Astrocyte of the cerebellum (primary cell): ENCODE measurements around the gene GRB10.

Source experiments
- DNase-seq: peaks from one replicate; pipeline ENCODE4 v3.0.0-alpha.2; 2011; ENCODE audit warnings: low read depth
- H3K4me3 ChIP-seq: 2 replicates; pipeline ENCODE4 v1.5.1; 2011; ENCODE audit warnings: mild to moderate bottlenecking, low read depth, low read length, moderate library complexity
- in situ Hi-C: cut with HindIII; loops from 2 replicates; pipeline ENCODE4 v1.10.0; 2017; ENCODE audit warnings: low sequenced_read_pairs
- TF ChIP-seq, protein P1 (sequence below): IDR thresholded peaks from 2 replicates; pipeline ENCODE4 v1.5.1; 2012; ENCODE audit warnings: low read length, low read depth, moderate library complexity, mild to moderate bottlenecking; ENCODE audit errors: missing control alignments

Gene GRB10

DNA sequence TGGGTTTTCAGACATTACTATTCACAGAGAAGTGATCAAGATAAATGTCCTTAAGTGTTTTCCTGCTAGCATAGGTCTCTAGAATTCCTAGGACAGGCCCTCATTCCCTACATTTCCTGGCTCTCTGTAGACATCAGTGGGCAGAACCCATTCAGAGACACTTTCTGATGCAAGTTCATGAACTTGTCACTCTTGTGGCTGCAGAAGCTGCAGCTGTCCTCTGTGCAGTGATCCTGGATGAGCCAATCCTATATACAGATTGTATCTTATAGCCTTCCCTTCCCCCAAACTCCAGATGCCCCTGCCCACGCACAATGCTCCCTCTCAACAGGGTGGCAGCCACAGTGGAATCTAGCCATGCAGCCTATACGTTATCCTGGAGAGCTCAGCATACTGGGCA lies 12.6 kb upstream of the GRB10 start:
- in situ Hi-C loops, result no loop called here
- no peak overlapping the region for H3K4me3 ChIP-seq
- no peak for DNase-seq
- TF ChIP-seq, protein P1, sequence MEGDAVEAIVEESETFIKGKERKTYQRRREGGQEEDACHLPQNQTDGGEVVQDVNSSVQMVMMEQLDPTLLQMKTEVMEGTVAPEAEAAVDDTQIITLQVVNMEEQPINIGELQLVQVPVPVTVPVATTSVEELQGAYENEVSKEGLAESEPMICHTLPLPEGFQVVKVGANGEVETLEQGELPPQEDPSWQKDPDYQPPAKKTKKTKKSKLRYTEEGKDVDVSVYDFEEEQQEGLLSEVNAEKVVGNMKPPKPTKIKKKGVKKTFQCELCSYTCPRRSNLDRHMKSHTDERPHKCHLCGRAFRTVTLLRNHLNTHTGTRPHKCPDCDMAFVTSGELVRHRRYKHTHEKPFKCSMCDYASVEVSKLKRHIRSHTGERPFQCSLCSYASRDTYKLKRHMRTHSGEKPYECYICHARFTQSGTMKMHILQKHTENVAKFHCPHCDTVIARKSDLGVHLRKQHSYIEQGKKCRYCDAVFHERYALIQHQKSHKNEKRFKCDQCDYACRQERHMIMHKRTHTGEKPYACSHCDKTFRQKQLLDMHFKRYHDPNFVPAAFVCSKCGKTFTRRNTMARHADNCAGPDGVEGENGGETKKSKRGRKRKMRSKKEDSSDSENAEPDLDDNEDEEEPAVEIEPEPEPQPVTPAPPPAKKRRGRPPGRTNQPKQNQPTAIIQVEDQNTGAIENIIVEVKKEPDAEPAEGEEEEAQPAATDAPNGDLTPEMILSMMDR, result no peak

DNA sequence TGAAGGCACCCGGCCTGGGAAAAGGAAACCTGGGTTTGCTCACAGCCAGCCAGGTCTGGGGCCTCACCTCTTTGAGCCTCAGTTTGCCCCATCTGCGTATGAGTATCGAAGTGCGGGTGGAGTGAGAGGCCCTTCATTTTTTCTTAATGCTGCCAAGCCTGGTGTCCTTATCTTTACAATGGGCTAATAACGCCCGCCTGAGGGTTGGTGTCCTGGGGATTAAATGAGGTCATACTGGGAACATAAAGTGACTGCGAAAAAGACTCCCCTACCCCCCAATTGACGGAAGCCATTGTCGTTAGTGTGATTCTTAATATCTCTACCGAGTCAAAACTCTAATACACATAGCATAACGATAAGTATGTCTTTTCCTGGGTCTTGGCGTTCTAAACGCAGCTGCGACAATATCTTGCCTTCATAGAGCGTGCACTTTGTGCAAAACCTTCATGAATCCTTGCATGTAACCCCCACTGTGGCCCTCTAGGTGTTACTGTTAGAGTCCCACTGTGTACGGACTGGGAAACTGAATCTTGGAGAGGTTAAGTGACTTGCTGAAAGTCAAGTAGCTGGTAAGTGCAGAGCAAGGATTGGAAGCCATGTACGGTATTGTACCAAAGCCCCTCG lies 11.4 kb upstream of the GRB10 start:
- TF ChIP-seq, protein P1, result no peak
- DNase-seq, result no peak
- in situ Hi-C loops, result no loop called here
- H3K4me3 ChIP-seq, result peak overlapping the region; percentile 57

DNA sequence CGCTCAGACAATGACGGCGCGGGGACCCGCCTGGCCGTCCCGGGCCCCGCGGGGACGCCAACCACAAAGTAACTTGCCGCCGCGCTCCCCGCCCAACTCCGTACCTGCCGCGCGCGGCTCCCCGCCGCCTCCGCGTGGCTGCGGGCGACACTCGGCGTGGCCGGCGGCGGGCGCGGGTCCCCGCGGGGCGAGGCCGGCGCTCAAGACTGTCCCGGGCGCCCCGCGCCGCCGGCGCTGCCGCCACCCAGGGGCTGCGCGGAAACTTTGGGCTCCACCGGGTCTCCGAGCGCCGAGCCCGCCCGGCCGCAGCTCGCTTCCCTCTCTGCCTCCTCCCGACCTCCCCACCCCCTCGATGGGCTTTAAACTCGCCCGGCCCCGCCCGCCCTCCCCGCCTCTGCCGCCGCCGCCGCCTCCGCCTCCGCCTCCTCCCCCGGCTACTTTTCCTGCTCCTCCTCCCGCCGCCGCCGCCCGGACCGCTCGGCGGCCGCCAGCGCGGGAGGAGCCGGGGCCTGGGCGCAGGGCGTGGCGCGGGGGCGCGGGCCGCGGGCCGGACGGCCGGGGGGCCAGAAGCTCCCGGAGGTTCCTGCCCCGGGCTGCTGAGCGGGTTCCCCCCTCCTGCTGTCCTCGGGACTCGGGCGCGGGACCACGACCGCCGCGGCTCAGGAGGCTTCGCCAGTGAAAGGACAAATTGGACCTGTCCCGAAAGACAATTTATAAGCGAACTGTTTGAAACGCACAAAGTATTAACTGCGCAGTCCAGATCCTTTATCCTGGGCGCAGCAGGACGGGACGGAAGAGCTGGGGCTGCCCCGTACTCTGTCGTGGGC lies 10.6 kb upstream of the GRB10 start:
- in situ Hi-C loops, result no loop called here
- peak overlapping the region; percentile 57 for H3K4me3 ChIP-seq

DNA sequence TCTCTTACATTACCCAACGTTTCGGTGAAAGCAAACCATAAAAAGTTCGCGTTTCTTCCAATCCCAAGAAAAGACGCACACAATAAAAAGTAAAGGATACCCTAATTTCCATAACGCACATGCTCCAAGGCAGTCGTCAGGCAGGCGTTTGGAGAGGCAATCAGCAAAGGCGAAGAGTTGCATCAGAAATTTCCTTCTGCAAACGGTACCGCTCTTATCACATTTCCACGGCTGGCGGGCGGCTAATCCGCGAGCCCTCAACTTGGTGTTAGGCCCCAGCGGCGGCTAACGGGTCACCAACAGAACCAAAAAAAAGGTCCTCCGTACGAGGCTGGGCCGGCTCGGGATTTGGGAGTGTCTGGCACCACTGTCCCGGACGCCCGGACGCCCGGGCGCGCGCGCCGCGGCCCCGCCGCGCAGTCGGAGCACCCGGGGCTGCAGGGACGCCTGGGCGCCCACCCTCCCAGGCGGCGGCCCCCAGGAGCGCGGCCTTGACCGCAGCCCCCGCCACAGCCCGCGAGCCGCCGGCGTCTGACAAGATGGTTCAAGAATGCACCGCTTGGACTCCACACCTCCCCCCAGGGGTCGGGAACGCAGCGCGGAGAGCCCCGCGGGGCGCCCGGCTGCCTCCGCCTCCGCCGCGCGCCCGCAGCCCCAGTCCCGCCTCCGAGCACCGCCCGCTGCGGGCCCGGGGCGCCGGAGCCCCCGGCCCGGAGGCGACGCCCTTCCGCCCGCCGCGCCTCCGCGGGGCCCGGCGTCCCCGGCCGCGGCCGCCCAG lies 9.8 kb upstream of the GRB10 start:
- TF ChIP-seq, protein P1, result no peak
- peak overlapping the region; percentile 57 for H3K4me3 ChIP-seq
- in situ Hi-C loops, result no loop called here
- no peak for DNase-seq

More for the DNA sequence above, 10.6 kb upstream of the GRB10 start:
- DNase-seq, result no peak
- TF ChIP-seq, protein P1, result no peak

DNA sequence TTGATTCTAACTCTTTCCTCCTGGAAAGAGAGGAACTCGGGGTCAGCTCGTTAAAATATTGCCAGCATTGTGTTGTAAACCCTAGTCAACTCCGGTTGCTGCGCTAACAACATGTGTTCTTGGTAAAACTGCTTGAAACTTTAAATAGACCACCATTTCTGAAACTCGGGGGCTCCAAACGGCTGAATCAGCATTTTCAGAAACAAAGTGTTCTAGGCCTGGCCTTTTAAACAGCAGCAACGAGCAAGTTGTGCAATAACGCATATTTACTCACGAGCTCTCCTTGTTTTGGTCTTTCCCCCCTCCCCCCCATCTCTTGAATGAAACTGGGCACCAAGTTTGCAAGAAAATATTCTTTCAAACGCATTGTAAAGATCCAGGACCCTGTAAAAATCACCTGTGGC lies 9.2 kb upstream of the GRB10 start:
- in situ Hi-C loops, result no loop called here
- H3K4me3 ChIP-seq, result peak overlapping the region; percentile 57
- DNase-seq, result no peak
- TF ChIP-seq, protein P1, result no peak

DNA sequence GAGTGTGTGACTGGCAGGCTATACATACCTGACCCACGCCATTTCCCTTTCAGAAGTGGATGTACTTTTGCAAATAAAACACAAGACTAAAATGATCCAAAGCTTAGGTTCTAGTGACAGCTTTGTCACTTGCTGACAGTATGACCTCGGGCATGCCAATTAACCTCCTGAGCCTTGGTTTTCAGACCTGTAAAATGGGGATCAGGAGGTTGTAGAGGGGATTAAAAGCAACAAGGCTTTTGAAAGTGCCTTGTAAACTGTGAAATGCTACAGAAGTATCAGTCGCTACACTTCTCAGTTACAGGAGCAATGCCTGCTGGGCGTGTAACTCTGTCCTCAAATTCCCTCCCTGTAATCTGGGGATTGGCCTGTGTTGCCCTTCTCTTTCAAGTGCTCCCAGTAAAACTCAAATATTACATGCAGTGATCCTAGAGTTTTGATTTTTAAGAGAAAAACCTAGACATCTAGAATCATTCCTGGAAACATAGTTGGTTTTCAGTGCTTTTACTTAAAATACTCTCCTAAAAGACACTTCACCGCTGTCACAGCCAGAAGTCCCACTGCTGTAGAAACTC lies 8.8 kb upstream of the GRB10 start:
- TF ChIP-seq, protein P1, result no peak
- H3K4me3 ChIP-seq, result peak overlapping the region; percentile 57
- DNase-seq, result no peak
- in situ Hi-C loops, result no loop called here
